Muscle of back (tissue), 11 donors: ENCODE data around the gene BRCC3. TPM values are rescaled to one million over a fixed set of nuclear protein-coding genes. Genes with fewer than 3 reads are reported as not detected.
A peak's percentile ranks its signal among the peaks of the same experiment; 100 is the strongest.

ENCODE experiments used
- DNase-seq, 3 donors: peaks; one replicate each; pipeline versions ENCODE4 v3.0.0 to v3.0.0-alpha.2; 2013
- polyA plus RNA-seq, 10 donors: library from polyadenylated mRNA; unstranded; fragments of 120-200 nt; gene quantifications; one replicate each; pipeline ENCODE4 v1.2.1, GENCODE V29; 2013; ENCODE audit not compliant: insufficient read length in 10 of 10

The BRCC3 gene
- polyA plus RNA-seq, 10 donors = 12.2 to 19.6 (median 16.6) TPM

- DNase-seq = no peak
These were observed 14.8 kb upstream of the BRCC3 start for GRCh38 chrX:155056471-155056870.

- peak; percentile 60 to 80 (median 72) for DNase-seq
These were observed 14.2 kb upstream of the BRCC3 start for GRCh38 chrX:155056877-155057792.

- peak in 1 of 3 donors; percentile 9 for DNase-seq
These were observed 9.5 kb upstream of the BRCC3 start for GRCh38 chrX:155061760-155062159.

- DNase-seq = no peak
These were observed 6.1 kb upstream of the BRCC3 start for GRCh38 chrX:155065035-155065734.

- DNase-seq = no peak
These were observed 3.1 kb upstream of the BRCC3 start for GRCh38 chrX:155068165-155068564.

GRCh38 chrX:155069414-155069813, 1.9 kb upstream of the BRCC3 start:
- DNase-seq = no peak

- DNase-seq = peak in 1 of 3 donors; percentile 17
These were observed 1.3 kb upstream of the BRCC3 start for GRCh38 chrX:155070038-155070437.

GRCh38 chrX:155070663-155070974, 689 bp upstream of the BRCC3 start:
- no peak for DNase-seq

GRCh38 chrX:155071694-155072280, 479 bp downstream of the BRCC3 start:
- DNase-seq = no peak

- peak in 2 of 3 donors; percentile 17 to 32 for DNase-seq
These were observed 15.0 kb downstream of the BRCC3 start for GRCh38 chrX:155086202-155086840.

- DNase-seq = no peak
These were observed 15.8 kb downstream of the BRCC3 start for GRCh38 chrX:155086961-155087735.

GRCh38 chrX:155094468-155095061, 23.3 kb downstream of the BRCC3 start:
- peak in 2 of 3 donors; percentile 1 to 24 for DNase-seq

GRCh38 chrX:155105919-155106318, 34.6 kb downstream of the BRCC3 start:
- DNase-seq = no peak

GRCh38 chrX:155108427-155108826, 37.1 kb downstream of the BRCC3 start:
- no peak for DNase-seq

- DNase-seq = no peak
These were observed 40.9 kb downstream of the BRCC3 start for GRCh38 chrX:155112171-155112570.

- DNase-seq = no peak
These were observed 41.8 kb downstream of the BRCC3 start for GRCh38 chrX:155113097-155113496.

GRCh38 chrX:155115174-155115819, 44.0 kb downstream of the BRCC3 start:
- DNase-seq = no peak

- no peak for DNase-seq
These were observed 56.2 kb downstream of the BRCC3 start for GRCh38 chrX:155127465-155127864.

GRCh38 chrX:155127940-155128339, 56.6 kb downstream of the BRCC3 start:
- no peak for DNase-seq

GRCh38 chrX:155132110-155132509, 60.8 kb downstream of the BRCC3 start:
- no peak for DNase-seq
